ENCODE results near the gene IL37. TPM values are rescaled to one million over a fixed set of nuclear protein-coding genes. Genes with fewer than 3 reads are reported as not detected.

The IL37 gene
- total and polyA plus RNA-seq, 2 donors (not counting 3 experiments of a cell fraction or from before 2014, with no cell fraction given) = not detected

GRCh38 chr2:112927745-112928144 lies 16.8 kb downstream of the IL37 start:
- POLR2A ChIA-PET = no interaction called here
- Histone ChIP-seq H3K36me3 (ENCODE audit: control insufficient read depth in 2 of 2, extremely low read depth in 1 of 2, insufficient read depth in 2 of 2, low read length in 2 of 2) (no peaks in the 10 kb centered on the region), H3K27me3 (ENCODE audit: control insufficient read depth in 2 of 2, insufficient read depth in 2 of 2, low read length in 2 of 2) (peaks cover 11 to 14% of the 10 kb centered on the region in 2 experiments), H3K9ac (replicated peaks; ENCODE audit: extremely low read depth, insufficient read depth, low read length) (no peak overlapping the region), H3K4me3 (replicated peaks in 1 of 3; ENCODE audit: insufficient read depth in 1 of 3, low read depth in 1 of 3, low read length in 3 of 3) (no peak overlapping the region), H3K9me3 (replicated peaks; ENCODE audit: control insufficient read depth, insufficient read depth, low read length) (no peaks in the 10 kb centered on the region), H3K79me2 (ENCODE audit: control insufficient read depth, insufficient read depth, low read length) (no peaks in the 10 kb centered on the region), H3K27ac (ENCODE audit: insufficient read depth, low read depth, low read length) (no peak overlapping the region), H3K4me1 (ENCODE audit: control insufficient read depth, extremely low read depth, insufficient read depth, low read length) (no peaks in the 10 kb centered on the region), H4K20me1 (replicated peaks; ENCODE audit: control insufficient read depth, extremely low read depth, insufficient read depth, low read length) (no peaks in the 10 kb centered on the region), H3K9me1 (replicated peaks; ENCODE audit: control insufficient read depth, extremely low read depth, insufficient read depth, low read length) (no peaks in the 10 kb centered on the region), H3K4me2 (ENCODE audit: insufficient read depth, low read length) (no peak overlapping the region), H2AFZ (ENCODE audit: low read depth, low read length) (no peak overlapping the region)
- intact Hi-C loops (cut with micrococcal nuclease) = no loop called here
- TF ChIP-seq MYC (IDR thresholded peaks at IDR 0.05; ENCODE audit: low read depth, low read length) (no peak), JUN (IDR thresholded peaks at IDR 0.05; ENCODE audit: borderline replicate concordance, insufficient read depth, insufficient read length, low read depth) (no peak), EZH2 (IDR thresholded peaks at IDR 0.05; ENCODE audit: borderline replicate concordance, low read depth, low read length, severe bottlenecking) (no peak), POLR2AphosphoS5 (IDR thresholded peaks at IDR 0.05; ENCODE audit: insufficient read depth, low read depth, low read length) (no peak), FOS (IDR thresholded peaks at IDR 0.05; ENCODE audit: borderline replicate concordance, insufficient read depth, low read length) (no peak), GATA2 (IDR thresholded peaks at IDR 0.05; ENCODE audit: insufficient read depth, insufficient read length, low read depth, low read length) (no peak), POLR2A (IDR thresholded peaks at IDR 0.05; ENCODE audit: low read depth, low read length) (no peak)
- TF ChIP-seq, protein P1, sequence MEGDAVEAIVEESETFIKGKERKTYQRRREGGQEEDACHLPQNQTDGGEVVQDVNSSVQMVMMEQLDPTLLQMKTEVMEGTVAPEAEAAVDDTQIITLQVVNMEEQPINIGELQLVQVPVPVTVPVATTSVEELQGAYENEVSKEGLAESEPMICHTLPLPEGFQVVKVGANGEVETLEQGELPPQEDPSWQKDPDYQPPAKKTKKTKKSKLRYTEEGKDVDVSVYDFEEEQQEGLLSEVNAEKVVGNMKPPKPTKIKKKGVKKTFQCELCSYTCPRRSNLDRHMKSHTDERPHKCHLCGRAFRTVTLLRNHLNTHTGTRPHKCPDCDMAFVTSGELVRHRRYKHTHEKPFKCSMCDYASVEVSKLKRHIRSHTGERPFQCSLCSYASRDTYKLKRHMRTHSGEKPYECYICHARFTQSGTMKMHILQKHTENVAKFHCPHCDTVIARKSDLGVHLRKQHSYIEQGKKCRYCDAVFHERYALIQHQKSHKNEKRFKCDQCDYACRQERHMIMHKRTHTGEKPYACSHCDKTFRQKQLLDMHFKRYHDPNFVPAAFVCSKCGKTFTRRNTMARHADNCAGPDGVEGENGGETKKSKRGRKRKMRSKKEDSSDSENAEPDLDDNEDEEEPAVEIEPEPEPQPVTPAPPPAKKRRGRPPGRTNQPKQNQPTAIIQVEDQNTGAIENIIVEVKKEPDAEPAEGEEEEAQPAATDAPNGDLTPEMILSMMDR (IDR thresholded peaks at IDR 0.05; ENCODE audit: extremely low read depth in 1 of 2, insufficient read depth in 1 of 2, low read depth in 1 of 2, low read length in 2 of 2) = no peak
- TF ChIP-seq, protein P2, sequence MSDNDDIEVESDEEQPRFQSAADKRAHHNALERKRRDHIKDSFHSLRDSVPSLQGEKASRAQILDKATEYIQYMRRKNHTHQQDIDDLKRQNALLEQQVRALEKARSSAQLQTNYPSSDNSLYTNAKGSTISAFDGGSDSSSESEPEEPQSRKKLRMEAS (IDR thresholded peaks at IDR 0.05; ENCODE audit: insufficient read depth, insufficient read length) = no peak
- dilution Hi-C loops (cut with MboI; ENCODE audit: extremely low pct_ligation_motif_present, low sequenced_read_pairs) = loop anchor here (25.0 kb wide), 1 partner anchor 165 kb away; the partner anchor contains the start of gene CKAP2L
- BruUV-seq (replicated peaks) = no TSS peak
- DNase-seq (ENCODE audit: low read depth, low spot score) (no peak), FAIRE-seq (no peak)
- CTCF ChIA-PET = interaction anchor here (1.5 kb wide), 1 partner anchor 14 kb away, joined by 6 read pairs; no protein-coding TSS in a partner anchor

Data from endothelial cell of umbilical vein (primary cell).